WI38 (cell line): ENCODE data around the gene CDKAL1.

Experiments
- H3K4me3 ChIP-seq: 2 replicates; pipeline ENCODE4 v1.5.1; 2011; ENCODE audit warnings: low read depth, mild to moderate bottlenecking, control low read depth, low read length
- CTCF ChIP-seq: IDR thresholded peaks from 2 replicates; pipeline ENCODE4 v1.5.1; 2012; ENCODE audit warnings: low read depth, mild to moderate bottlenecking, control low read depth, low read length

The CDKAL1 gene

GRCh38 chr6:21208081-21208795 is 674.0 kb downstream of the CDKAL1 start:
- no peak overlapping the region for H3K4me3 ChIP-seq
- no peak for TF ChIP-seq CTCF

GRCh38 chr6:21208796-21209186 is 674.5 kb downstream of the CDKAL1 start:
- no peak for TF ChIP-seq CTCF
- no peak overlapping the region for H3K4me3 ChIP-seq

GRCh38 chr6:21213492-21213891 is 679.2 kb downstream of the CDKAL1 start:
- no peak for TF ChIP-seq CTCF
- no peak overlapping the region for H3K4me3 ChIP-seq

GRCh38 chr6:21214738-21215448 is 680.6 kb downstream of the CDKAL1 start:
- TF ChIP-seq CTCF = no peak

GRCh38 chr6:21219241-21219640 is 685.0 kb downstream of the CDKAL1 start:
- no peak overlapping the region for H3K4me3 ChIP-seq
- no peak for TF ChIP-seq CTCF

More at GRCh38 chr6:21214738-21215448, 680.6 kb downstream of the CDKAL1 start:
- H3K4me3 ChIP-seq = no peak overlapping the region

GRCh38 chr6:21219856-21220255 is 685.6 kb downstream of the CDKAL1 start:
- no peak overlapping the region for H3K4me3 ChIP-seq
- TF ChIP-seq CTCF = no peak
